IMR-90 (cell line): ENCODE results near the gene TRPM3. TPM values are rescaled to one million over a fixed set of nuclear protein-coding genes. Genes with fewer than 3 reads are reported as not detected.

Source experiments
- ATAC-seq: fragments of 200-7000 bp; cut with Tn5 transposase; 2 replicates; pipeline ENCODE4 v1.9.1; 2020; ENCODE audit warnings: low read depth, mild to moderate bottlenecking, moderate library complexity
- BruUV-seq: library from RNA; stranded (reverse); fragments of 400-500 nt; replicated peaks from 2 replicates; lab custom pipeline; 2021; lab: Mats Ljungman, UMichigan
- CTCF ChIA-PET: fragments of 300-600 bp; formaldehyde crosslinking; extraction: SDS; loops from one replicate; lab custom pipeline; 2021; ENCODE audit warnings: antibody characterized with exemption; lab: Yijun Ruan, JAX
- POLR2A ChIA-PET: fragments of 300-600 bp; sonication (Branson Sonifier 250); formaldehyde crosslinking; loops from one replicate; lab custom pipeline; 2022; ENCODE audit warnings: antibody characterized with exemption; ENCODE audit not compliant: unreplicated experiment; lab: Charles Lee
- DNase-seq: peaks from one replicate; pipeline ENCODE4 v3.0.0; 2013
- H2AFZ ChIP-seq: replicated peaks from 2 replicates; pipeline ENCODE3; 2013; ENCODE audit warnings: low read length, mild to moderate bottlenecking; ENCODE audit not compliant: poor library complexity
- H2AK5ac ChIP-seq: 2 replicates; pipeline ENCODE4 v1.6.1; 2013; ENCODE audit warnings: low read depth, low read length, inconsistent platforms
- H2AK9ac ChIP-seq: replicated peaks from 2 replicates; pipeline ENCODE3; 2013; ENCODE audit warnings: mild to moderate bottlenecking, low read depth, low read length, moderate library complexity; ENCODE audit not compliant: poor library complexity
- H2BK120ac ChIP-seq: 2 replicates; pipeline ENCODE4 v1.6.1; 2013; ENCODE audit warnings: low read depth, low read length, inconsistent platforms
- H2BK15ac ChIP-seq: 3 replicates; pipeline ENCODE4 v1.6.1; 2013; ENCODE audit warnings: low read depth, low read length, inconsistent platforms
- H2BK20ac ChIP-seq: 2 replicates; pipeline ENCODE4 v1.6.1; 2013; ENCODE audit warnings: low read depth, mild to moderate bottlenecking, inconsistent platforms, low read length, moderate library complexity
- H2BK5ac ChIP-seq: 2 replicates; pipeline ENCODE4 v1.6.1; 2013; ENCODE audit warnings: mild to moderate bottlenecking, low read depth, low read length, inconsistent platforms; ENCODE audit not compliant: poor library complexity, severe bottlenecking
- H3K14ac ChIP-seq: replicated peaks from 2 replicates; pipeline ENCODE4 v1.6.1; 2013; ENCODE audit warnings: low read depth, low read length, inconsistent platforms
- H3K18ac ChIP-seq: 2 replicates; pipeline ENCODE4 v1.6.1; 2013; ENCODE audit warnings: low read depth, low read length, control low read depth
- H3K23ac ChIP-seq: 2 replicates; pipeline ENCODE4 v1.6.1; 2013; ENCODE audit warnings: low read depth, low read length, inconsistent platforms
- H3K27ac ChIP-seq: 2 replicates; pipeline ENCODE4 v1.5.1; 2013; ENCODE audit warnings: mild to moderate bottlenecking, control low read depth, low read length; ENCODE audit not compliant: insufficient read depth
- H3K27me3 ChIP-seq: 2 replicates; pipeline ENCODE4 v1.6.1; 2013; ENCODE audit warnings: low read length; ENCODE audit not compliant: control insufficient read depth, insufficient read depth
- H3K36me3 ChIP-seq: 2 replicates; pipeline ENCODE4 v1.6.1; 2013; ENCODE audit warnings: low read length, mixed read lengths; ENCODE audit not compliant: control insufficient read depth, insufficient read depth
- H3K4ac ChIP-seq: 2 replicates; pipeline ENCODE4 v1.6.1; 2013; ENCODE audit warnings: low read depth, low read length, inconsistent platforms
- H3K4me1 ChIP-seq: 2 replicates; pipeline ENCODE4 v1.6.1; 2013; ENCODE audit warnings: low read length, mixed read lengths; ENCODE audit not compliant: control insufficient read depth, insufficient read depth
- H3K4me2 ChIP-seq: 2 replicates; pipeline ENCODE4 v1.6.1; 2013; ENCODE audit warnings: low read depth, mild to moderate bottlenecking, control low read depth, low read length, moderate library complexity
- H3K4me3 ChIP-seq: 2 replicates; pipeline ENCODE4 v1.5.1; 2013; ENCODE audit warnings: low read depth, mild to moderate bottlenecking, control low read depth, low read length, moderate library complexity; ENCODE audit not compliant: insufficient read depth
- H3K56ac ChIP-seq: 2 replicates; pipeline ENCODE4 v1.6.1; 2013; ENCODE audit warnings: low read length, inconsistent platforms; ENCODE audit not compliant: insufficient read depth; ENCODE audit errors: extremely low read depth
- H3K79me1 ChIP-seq, 2 experiments: 2 replicates each; pipeline ENCODE4 v1.6.1; 2013; ENCODE audit warnings: low read length in 2 of 2, inconsistent platforms in 1 of 2, low read depth in 1 of 2
- H3K9ac ChIP-seq: 2 replicates; pipeline ENCODE4 v1.6.1; 2013; ENCODE audit warnings: low read depth, low read length, control low read depth
- H3K9me1 ChIP-seq: 2 replicates; pipeline ENCODE4 v1.6.1; 2013; ENCODE audit warnings: low read length, inconsistent platforms; ENCODE audit not compliant: insufficient read depth
- H3K9me3 ChIP-seq: 2 replicates; pipeline ENCODE4 v1.6.1; 2013; ENCODE audit warnings: low read length; ENCODE audit not compliant: control insufficient read depth, insufficient read depth
- H4K20me1 ChIP-seq: 2 replicates; pipeline ENCODE4 v1.6.1; 2013; ENCODE audit warnings: low read length, inconsistent platforms; ENCODE audit not compliant: insufficient read depth
- H4K5ac ChIP-seq: 2 replicates; pipeline ENCODE4 v1.6.1; 2013; ENCODE audit warnings: mild to moderate bottlenecking, low read depth, low read length, control low read depth
- H4K8ac ChIP-seq, 2 experiments: 2 replicates each; pipeline ENCODE4 v1.6.1; 2013; ENCODE audit warnings: low read depth in 2 of 2, low read length in 2 of 2, control low read depth in 1 of 2, inconsistent platforms in 1 of 2
- H4K91ac ChIP-seq: 2 replicates; pipeline ENCODE4 v1.6.1; 2013; ENCODE audit warnings: low read depth, low read length, inconsistent platforms; ENCODE audit not compliant: insufficient read depth
- FOS ChIP-seq: fragments of 150-350 bp; IDR thresholded peaks from 2 replicates; pipeline ENCODE4 v1.6.1; 2016; ENCODE audit warnings: low read depth, low read length
- POLR2A ChIP-seq: IDR thresholded peaks from 2 replicates; pipeline ENCODE4 v1.6.1; 2012; ENCODE audit warnings: mild to moderate bottlenecking, low read depth, low read length
- RFX5 ChIP-seq: IDR thresholded peaks from 2 replicates; pipeline ENCODE4 v1.8.0; 2012; ENCODE audit warnings: low read depth, mild to moderate bottlenecking, low read length, moderate library complexity
- WGBS, 2 experiments: methylation state at CpG; one replicate each; pipeline versions ENCODE4 v1.1.5 to v1.1.7; 2013; ENCODE audit warnings: missing lambda C conversion rate in 2 of 2; ENCODE audit not compliant: insufficient read length in 1 of 2; ENCODE audit errors: extremely low coverage in 2 of 2; 5-methylcytosine and 5-hydroxymethylcytosine counted together
- dilution Hi-C: fragments of 300-500 bp; cut with HindIII; formaldehyde crosslinking; loops from one replicate; pipeline ENCODE4 v1.14.3; 2018; ENCODE audit warnings: low sequenced_read_pairs; ENCODE audit not compliant: unreplicated experiment
- in situ Hi-C: fragments of 300-500 bp; cut with MboI; formaldehyde crosslinking; loops from 3 replicates; pipeline ENCODE4 v1.14.3; 2019; ENCODE audit warnings: low sequenced_read_pairs, inconsistent platforms, mixed read lengths
- intact Hi-C: fragments of 100-400 bp; cut with micrococcal nuclease; formaldehyde crosslinking; loops from 2 replicates; pipeline ENCODE4 v1.10.0; 2022
- polyA plus RNA-seq, 3 experiments: library from polyadenylated mRNA; depleted of rRNA; stranded (reverse); fragments of >200 nt; gene quantifications; 2 replicates each; pipeline ENCODE4 v1.2.3, GENCODE V29; 2012; ENCODE audit warnings: low replicate concordance in 1 of 3
- total RNA-seq: library from RNA; depleted of rRNA; stranded (reverse); fragments of >200 nt; gene quantifications from 2 replicates; pipeline ENCODE4 v1.2.3, GENCODE V29; 2012
- TF ChIP-seq, protein P1 (sequence below): fragments of 150-350 bp; IDR thresholded peaks from 2 replicates; pipeline ENCODE4 v1.6.1; 2016; ENCODE audit warnings: low read depth, mild to moderate bottlenecking, low read length, moderate library complexity, borderline replicate concordance
- TF ChIP-seq, protein P2 (sequence below): fragments of 150-350 bp; IDR thresholded peaks from 2 replicates; pipeline ENCODE4 v1.6.1; 2017; ENCODE audit warnings: mild to moderate bottlenecking, antibody characterized with exemption, low read length, low read depth

TRPM3 gene
- total and polyA plus RNA-seq, 2 of the 4 experiments (the other 2 are of a cell fraction): not detected

DNA sequence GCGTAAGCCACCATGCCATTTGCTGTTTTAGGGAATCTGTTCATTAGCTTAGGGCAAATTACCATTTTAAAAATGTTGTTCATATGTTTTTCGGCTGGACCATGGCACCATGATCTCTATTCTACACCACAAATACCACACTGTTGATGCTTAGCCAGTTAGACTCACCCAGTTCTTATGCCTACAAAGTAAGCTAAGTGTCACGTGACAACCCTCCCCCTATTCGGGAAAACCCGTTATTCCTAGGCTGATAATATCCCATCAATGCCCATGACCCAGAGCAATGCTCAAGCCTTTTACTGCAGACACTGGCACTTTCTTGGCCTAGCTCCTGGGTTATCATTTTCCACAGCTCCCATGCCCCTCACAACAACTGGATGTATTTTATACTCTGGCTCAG lies 426.7 kb downstream of the TRPM3 start:
- DNase-seq (no peak), ATAC-seq (no peak)
- no peak overlapping the region for H3K56ac ChIP-seq
- no peak overlapping the region for H4K8ac ChIP-seq
- no peaks in the 10 kb centered on the region for H3K9me1 ChIP-seq
- no peak overlapping the region for H3K23ac ChIP-seq
- no TSS peak for BruUV-seq
- WGBS, 2 experiments: no CpG with 5 or more reads among the region's 5 CpGs
- ChIA-PET CTCF (no interaction called here), POLR2A (no interaction called here)
- no peak overlapping the region for H2BK120ac ChIP-seq
- H2BK20ac ChIP-seq: no peak overlapping the region
- no peak overlapping the region for H3K4me2 ChIP-seq
- no peaks in the 10 kb centered on the region for H3K79me1 ChIP-seq
- no peak overlapping the region for H4K5ac ChIP-seq
- dilution Hi-C loops: no loop called here
- H3K9ac ChIP-seq: no peak overlapping the region
- H2BK5ac ChIP-seq: no peak overlapping the region
- H2AK9ac ChIP-seq: no peak overlapping the region
- H3K27ac ChIP-seq: no peak overlapping the region
- H3K36me3 ChIP-seq: no peaks in the 10 kb centered on the region
- H2AK5ac ChIP-seq: no peak overlapping the region
- no peak overlapping the region for H2AFZ ChIP-seq
- TF ChIP-seq, protein P1, sequence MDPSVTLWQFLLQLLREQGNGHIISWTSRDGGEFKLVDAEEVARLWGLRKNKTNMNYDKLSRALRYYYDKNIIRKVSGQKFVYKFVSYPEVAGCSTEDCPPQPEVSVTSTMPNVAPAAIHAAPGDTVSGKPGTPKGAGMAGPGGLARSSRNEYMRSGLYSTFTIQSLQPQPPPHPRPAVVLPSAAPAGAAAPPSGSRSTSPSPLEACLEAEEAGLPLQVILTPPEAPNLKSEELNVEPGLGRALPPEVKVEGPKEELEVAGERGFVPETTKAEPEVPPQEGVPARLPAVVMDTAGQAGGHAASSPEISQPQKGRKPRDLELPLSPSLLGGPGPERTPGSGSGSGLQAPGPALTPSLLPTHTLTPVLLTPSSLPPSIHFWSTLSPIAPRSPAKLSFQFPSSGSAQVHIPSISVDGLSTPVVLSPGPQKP: no peak
- TF ChIP-seq POLR2A: no peak
- TF ChIP-seq, protein P2, sequence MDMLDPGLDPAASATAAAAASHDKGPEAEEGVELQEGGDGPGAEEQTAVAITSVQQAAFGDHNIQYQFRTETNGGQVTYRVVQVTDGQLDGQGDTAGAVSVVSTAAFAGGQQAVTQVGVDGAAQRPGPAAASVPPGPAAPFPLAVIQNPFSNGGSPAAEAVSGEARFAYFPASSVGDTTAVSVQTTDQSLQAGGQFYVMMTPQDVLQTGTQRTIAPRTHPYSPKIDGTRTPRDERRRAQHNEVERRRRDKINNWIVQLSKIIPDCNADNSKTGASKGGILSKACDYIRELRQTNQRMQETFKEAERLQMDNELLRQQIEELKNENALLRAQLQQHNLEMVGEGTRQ: 0 out of 2 replicates have a peak, but pooled peaks have one; percentile 4
- TF ChIP-seq RFX5: no peak
- no peak for TF ChIP-seq FOS
- H4K91ac ChIP-seq: no peak overlapping the region
- no peaks in the 10 kb centered on the region for H4K20me1 ChIP-seq
- H3K27me3 ChIP-seq: no peaks in the 10 kb centered on the region
- H3K4me3 ChIP-seq: no peak overlapping the region
- intact Hi-C loops: no loop called here
- in situ Hi-C loops: no loop called here
- H3K4me1 ChIP-seq: no peaks in the 10 kb centered on the region
- no peak overlapping the region for H3K18ac ChIP-seq
- no peak overlapping the region for H3K4ac ChIP-seq
- H3K9me3 ChIP-seq: no peaks in the 10 kb centered on the region
- H2BK15ac ChIP-seq: no peak overlapping the region
- H3K14ac ChIP-seq: no peak overlapping the region
